Raji (cell line): ENCODE data around the gene SLC41A2.

Experiments
- POLR2A ChIP-seq: IDR thresholded peaks from 2 replicates; pipeline ENCODE4 v1.6.1; 2011; ENCODE audit warnings: low read depth, low read length, control low read depth; ENCODE audit not compliant: insufficient read depth

The SLC41A2 gene

GRCh38 chr12:104969343-104969742, 11.3 kb upstream of the SLC41A2 start:
- no peak for TF ChIP-seq POLR2A

- no peak for TF ChIP-seq POLR2A
Observed at GRCh38 chr12:104966677-104967076, 8.6 kb upstream of the SLC41A2 start.

- no peak for TF ChIP-seq POLR2A
Observed at GRCh38 chr12:104964856-104965205, 6.7 kb upstream of the SLC41A2 start.

- no peak for TF ChIP-seq POLR2A
Observed at GRCh38 chr12:104964167-104964855, 6.2 kb upstream of the SLC41A2 start.

- no peak for TF ChIP-seq POLR2A
Observed at GRCh38 chr12:104963757-104964156, 5.7 kb upstream of the SLC41A2 start.

GRCh38 chr12:104960464-104960863, 2.4 kb upstream of the SLC41A2 start:
- TF ChIP-seq POLR2A = no peak

GRCh38 chr12:104959335-104959841, 1.3 kb upstream of the SLC41A2 start:
- no peak for TF ChIP-seq POLR2A

GRCh38 chr12:104958805-104959334, 780 bp upstream of the SLC41A2 start:
- TF ChIP-seq POLR2A = no peak

- no peak for TF ChIP-seq POLR2A
Observed at GRCh38 chr12:104957719-104958000, 430 bp downstream of the SLC41A2 start.

- TF ChIP-seq POLR2A = no peak
Observed at GRCh38 chr12:104956870-104957718, 996 bp downstream of the SLC41A2 start.

GRCh38 chr12:104955703-104956102, 2.4 kb downstream of the SLC41A2 start:
- no peak for TF ChIP-seq POLR2A

GRCh38 chr12:104953323-104953722, 4.8 kb downstream of the SLC41A2 start:
- TF ChIP-seq POLR2A = no peak

GRCh38 chr12:104952816-104953215, 5.3 kb downstream of the SLC41A2 start:
- no peak for TF ChIP-seq POLR2A

GRCh38 chr12:104951759-104952509, 6.2 kb downstream of the SLC41A2 start:
- TF ChIP-seq POLR2A = no peak

- no peak for TF ChIP-seq POLR2A
Observed at GRCh38 chr12:104944252-104944651, 13.8 kb downstream of the SLC41A2 start.
